ENCODE data around the gene ZBTB32. TPM values are rescaled to one million over a fixed set of nuclear protein-coding genes. Genes with fewer than 3 reads are reported as not detected.

The ZBTB32 gene
- total RNA-seq, 4 donors from 2014 or later: 0.38 TPM; not detected in 3

DNA sequence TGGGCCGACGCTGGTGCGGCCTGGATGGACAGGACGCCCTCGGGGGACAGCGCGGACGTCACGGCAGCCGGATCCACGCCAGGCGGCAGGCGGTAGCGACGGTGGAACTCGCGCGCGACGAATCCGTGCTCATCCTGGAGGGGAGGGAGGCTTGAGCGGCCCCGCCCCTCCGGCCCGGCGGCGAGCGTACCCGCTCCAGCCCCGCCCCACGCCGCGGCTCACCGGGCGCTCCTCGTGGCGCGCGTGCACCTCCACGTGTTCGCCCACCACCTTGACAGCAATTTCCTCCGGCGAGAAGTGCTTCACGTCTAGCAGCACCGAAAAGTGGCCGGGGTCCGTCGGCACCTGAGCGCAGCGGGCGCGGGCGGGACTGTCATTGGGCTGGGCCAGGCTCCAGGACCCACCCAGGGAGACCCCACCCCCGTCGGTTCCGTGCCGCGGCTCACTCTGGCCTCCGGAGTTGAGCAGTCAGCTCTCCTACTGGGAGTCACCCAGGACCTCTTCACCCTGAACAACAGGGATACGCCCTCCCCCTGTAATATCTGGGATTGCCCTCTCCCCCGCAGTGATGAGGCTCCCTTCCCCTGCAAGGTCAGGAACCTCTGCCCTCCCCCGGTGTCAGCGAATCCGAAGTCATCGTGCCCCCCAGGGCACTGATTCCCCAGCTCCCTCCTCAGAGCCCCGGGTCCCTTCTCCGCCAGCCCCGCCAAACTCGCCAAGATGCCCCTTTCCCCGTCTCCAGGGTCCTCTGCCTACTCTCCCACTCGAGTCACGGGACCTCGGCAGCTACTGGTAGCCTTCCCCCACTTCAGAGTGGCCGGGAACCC is 51.4 kb downstream of the ZBTB32 start:
- intact Hi-C loops (cut with DNase I): no loop called here
- Histone ChIP-seq H3K27me3 (no peaks in the 10 kb centered on the region), H3K4me3 (peak overlapping the region; percentile 27 to 94 (median 78)), H3K27ac (peak overlapping the region; percentile 93 to 98 (median 96)), H3K4me1 (peaks cover 32 to 53% (median 37%) of the 10 kb centered on the region in 3 donors), H3K9me3 (no peaks in the 10 kb centered on the region), H3K36me3 (peaks cover 8 to 43% (median 21%) of the 10 kb centered on the region in 3 donors)
- no peak for DNase-seq
- 20 to 50% methylated on average over 14 to 33 of the region's 74 CpGs for WGBS, 2 donors
- TF ChIP-seq, protein P1, sequence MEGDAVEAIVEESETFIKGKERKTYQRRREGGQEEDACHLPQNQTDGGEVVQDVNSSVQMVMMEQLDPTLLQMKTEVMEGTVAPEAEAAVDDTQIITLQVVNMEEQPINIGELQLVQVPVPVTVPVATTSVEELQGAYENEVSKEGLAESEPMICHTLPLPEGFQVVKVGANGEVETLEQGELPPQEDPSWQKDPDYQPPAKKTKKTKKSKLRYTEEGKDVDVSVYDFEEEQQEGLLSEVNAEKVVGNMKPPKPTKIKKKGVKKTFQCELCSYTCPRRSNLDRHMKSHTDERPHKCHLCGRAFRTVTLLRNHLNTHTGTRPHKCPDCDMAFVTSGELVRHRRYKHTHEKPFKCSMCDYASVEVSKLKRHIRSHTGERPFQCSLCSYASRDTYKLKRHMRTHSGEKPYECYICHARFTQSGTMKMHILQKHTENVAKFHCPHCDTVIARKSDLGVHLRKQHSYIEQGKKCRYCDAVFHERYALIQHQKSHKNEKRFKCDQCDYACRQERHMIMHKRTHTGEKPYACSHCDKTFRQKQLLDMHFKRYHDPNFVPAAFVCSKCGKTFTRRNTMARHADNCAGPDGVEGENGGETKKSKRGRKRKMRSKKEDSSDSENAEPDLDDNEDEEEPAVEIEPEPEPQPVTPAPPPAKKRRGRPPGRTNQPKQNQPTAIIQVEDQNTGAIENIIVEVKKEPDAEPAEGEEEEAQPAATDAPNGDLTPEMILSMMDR (IDR thresholded peaks at IDR 0.05): no peak
- TF ChIP-seq POLR2A (IDR thresholded peaks at IDR 0.05): no peak

DNA sequence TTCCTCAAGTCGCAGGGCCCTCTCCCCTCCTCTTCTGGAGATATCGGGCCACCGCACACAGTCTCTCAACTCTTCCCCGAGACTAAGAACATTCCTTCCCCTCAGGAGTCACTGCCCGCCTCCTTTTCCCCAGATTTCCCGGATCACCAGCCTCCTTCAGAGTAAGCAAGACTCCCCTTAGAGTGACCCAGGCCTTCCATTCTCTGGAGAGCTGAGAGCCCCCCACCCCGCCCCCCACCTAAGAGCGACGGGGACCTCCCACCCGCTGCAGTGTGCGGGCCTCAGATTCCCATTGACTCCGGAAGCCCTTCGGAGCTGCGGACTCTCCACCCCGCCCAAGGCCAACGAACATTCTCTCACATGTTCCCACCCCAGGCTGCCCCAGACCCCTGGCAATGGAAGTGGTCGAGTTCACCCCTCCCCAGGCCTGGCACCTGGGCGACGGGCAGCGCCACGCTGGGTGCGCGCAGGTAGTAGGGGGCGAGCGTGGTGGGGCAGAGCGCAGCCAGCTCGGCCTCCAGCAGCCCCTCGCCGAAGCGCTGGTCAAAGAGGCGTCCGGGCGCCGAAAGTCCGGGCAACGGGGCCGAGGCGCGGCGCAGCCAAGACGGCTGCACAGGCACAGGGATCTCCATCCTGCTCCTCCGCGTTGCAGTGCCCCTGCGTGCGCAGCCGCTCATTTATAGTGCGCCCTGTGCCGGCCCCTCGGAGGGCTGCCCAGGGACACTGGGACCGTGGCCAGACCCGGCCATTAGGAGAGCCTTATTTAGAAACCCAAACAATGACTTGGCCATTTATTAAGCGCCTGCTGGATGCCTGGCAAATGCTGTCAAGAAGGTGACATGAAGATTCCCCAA is 52.2 kb downstream of the ZBTB32 start, which contains the start of gene HSPB6:
HSPB6 (minus strand) TSS at position 653 of the 854 bp plus-strand sequence; CDS start at position 632, 21 bp downstream.
- intact Hi-C loops (cut with DNase I): no loop called here
- H3K36me3 ChIP-seq: peaks cover 8 to 48% (median 21%) of the 10 kb centered on the region in 3 donors
- peak in 2 of 4 donors; percentile 34 to 71 for TF ChIP-seq POLR2A (IDR thresholded peaks at IDR 0.05)
- TF ChIP-seq, protein P1 (IDR thresholded peaks at IDR 0.05): no peak
- H3K4me3 ChIP-seq: peak within 1 kb of the TSS; percentile 69 to 94 (median 91)
- H3K27ac ChIP-seq: peak within 1 kb of the TSS; percentile 93 to 98 (median 96)
- H3K4me1 ChIP-seq: peaks cover 32 to 53% (median 37%) of the 10 kb centered on the region in 3 donors
- no peaks in the 10 kb centered on the region for H3K27me3 ChIP-seq
- no peak for DNase-seq
- H3K9me3 ChIP-seq: no peaks in the 10 kb centered on the region
- WGBS, 2 donors: 19 to 41% methylated on average over 11 to 13 of the region's 52 CpGs

DNA sequence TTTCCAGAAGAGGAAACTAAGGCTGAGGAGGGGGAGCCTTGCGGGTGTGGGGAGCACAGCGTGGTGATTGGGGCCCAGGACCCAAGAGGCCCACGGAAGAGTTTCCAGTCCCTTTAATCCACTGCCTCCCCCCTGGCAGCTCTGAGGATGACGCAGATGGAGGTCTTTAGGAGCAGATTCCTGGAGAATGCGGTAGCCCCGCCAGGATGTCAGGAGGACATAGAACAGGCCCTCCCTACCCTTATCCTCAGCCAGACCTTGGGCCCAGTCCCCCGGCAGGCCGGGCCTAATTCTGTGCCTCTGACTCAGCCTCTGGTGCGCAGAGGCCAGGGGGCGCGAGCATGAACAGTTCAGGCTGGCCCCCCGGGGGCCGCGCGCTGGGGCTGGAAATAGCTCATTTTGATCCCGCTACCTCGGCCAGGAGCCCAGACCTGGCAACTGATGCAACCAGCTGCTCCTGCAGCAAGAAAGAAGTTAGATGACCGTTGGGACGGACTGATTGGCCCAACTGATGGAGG is 52.9 kb downstream of the ZBTB32 start:
- Histone ChIP-seq H3K27ac (peak overlapping the region; percentile 93 to 98 (median 96)), H3K4me3 (peak overlapping the region; percentile 69 to 94 (median 91)), H3K27me3 (no peaks in the 10 kb centered on the region), H3K4me1 (peaks cover 32 to 53% (median 37%) of the 10 kb centered on the region in 3 donors), H3K36me3 (peaks cover 8 to 48% (median 21%) of the 10 kb centered on the region in 3 donors), H3K9me3 (no peaks in the 10 kb centered on the region)
- DNase-seq: no peak
- no peak for TF ChIP-seq POLR2A (IDR thresholded peaks at IDR 0.05)
- TF ChIP-seq, protein P1 (IDR thresholded peaks at IDR 0.05): no peak
- intact Hi-C loops (cut with DNase I): no loop called here
- WGBS, 2 donors: 5 to 20% methylated on average over 1 to 16 of the region's 19 CpGs

DNA sequence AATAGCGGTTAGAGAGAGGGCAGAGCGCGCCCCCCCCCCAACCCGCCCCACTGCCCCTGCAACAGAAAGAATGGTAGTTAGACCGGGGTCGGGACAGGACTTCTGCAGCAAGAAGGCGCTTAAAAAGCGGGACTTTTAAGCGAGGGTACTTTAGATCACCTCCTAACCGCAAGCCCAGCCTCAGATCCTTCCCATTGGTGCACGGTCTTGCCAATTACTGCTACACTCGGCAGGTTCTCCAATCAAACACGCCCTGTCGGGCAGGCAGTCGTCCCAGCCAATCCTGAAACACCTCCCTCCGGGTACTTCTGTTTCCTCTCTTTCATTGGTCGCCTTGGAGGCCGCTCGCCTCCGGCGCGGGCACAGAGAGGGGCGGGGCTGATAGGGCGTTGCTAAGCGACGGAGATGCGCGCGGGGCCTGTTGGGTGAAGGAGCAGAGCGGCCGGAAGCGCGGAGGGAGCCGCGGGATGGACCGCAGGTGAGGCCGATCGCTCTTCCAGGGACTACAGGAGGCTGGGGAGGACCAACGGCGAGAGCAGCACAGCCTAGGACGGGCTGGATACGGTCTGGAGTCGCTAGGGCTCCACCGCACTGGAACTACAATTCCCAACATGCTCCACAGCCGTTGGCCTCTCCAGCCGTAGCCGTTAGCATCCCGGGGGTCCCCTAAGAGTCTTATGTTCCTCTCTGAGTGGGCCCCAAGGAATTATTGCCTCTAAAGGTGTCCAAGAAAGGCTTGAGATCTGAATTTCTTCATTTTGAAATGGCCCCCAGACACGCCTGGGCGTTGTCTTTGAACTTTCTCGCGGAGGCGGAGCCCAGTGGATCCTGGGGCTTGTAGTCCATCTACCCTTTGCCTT is 53.6 kb downstream of the ZBTB32 start, which contains the start of gene PROSER3:
PROSER3 (plus strand) TSS at position 428 of the 860 bp plus-strand sequence; CDS start at position 468, 40 bp downstream.
- intact Hi-C loops (cut with DNase I): no loop called here

More for the DNA sequence above, 53.6 kb downstream of the ZBTB32 start, which contains the start of gene PROSER3:
- H3K36me3 ChIP-seq: peaks cover 2 to 47% (median 15%) of the 10 kb centered on the region in 3 donors
- no peaks in the 10 kb centered on the region for H3K27me3 ChIP-seq
- no peaks in the 10 kb centered on the region for H3K9me3 ChIP-seq
- peak; percentile 97 for DNase-seq
- WGBS, 2 donors: 1 to 2% methylated on average over 16 to 26 of the region's 53 CpGs
- H3K4me3 ChIP-seq: peak within 1 kb of the TSS; percentile 69 to 94 (median 91)
- H3K4me1 ChIP-seq: peaks cover 32 to 53% (median 37%) of the 10 kb centered on the region in 3 donors
- peak within 1 kb of the TSS; percentile 93 to 98 (median 96) for H3K27ac ChIP-seq
- TF ChIP-seq POLR2A (IDR thresholded peaks at IDR 0.05): peak in 3 of 4 donors; percentile 60 to 75 (median 71)
- TF ChIP-seq, protein P1 (IDR thresholded peaks at IDR 0.05): peak in 1 of 6 experiments; percentile 7
